ENCODE data around the gene CACNA1D.

The CACNA1D gene

DNA sequence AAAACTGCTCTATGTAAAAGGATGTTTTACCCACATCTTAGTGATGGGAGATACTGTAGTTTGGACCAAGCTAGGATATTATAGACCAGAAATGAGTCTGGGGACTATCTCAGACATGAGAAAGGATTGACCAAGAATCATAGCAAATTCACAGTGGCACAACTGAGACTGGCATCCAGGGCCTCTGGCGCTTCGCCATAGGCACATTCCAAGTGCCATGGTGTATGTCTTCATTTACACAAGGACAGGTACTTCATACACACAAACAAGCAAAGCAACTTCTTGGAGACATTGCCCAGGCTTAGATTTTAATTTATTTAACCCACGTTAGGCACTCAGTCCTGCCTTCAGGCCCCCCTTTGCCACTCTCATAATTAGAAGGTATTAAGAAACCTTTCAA is 28.9 kb downstream of the CACNA1D start:
- Histone ChIP-seq H3K27me3 (ENCODE audit: low read depth, low read length) (peaks cover 11% of the 10 kb centered on the region), H3K9ac (ENCODE audit: low read length) (no peak overlapping the region)
- no peak for TF ChIP-seq EZH2phosphoT487 (IDR thresholded peaks at IDR 0.05; ENCODE audit: low read depth)
- TF ChIP-seq, protein P1, sequence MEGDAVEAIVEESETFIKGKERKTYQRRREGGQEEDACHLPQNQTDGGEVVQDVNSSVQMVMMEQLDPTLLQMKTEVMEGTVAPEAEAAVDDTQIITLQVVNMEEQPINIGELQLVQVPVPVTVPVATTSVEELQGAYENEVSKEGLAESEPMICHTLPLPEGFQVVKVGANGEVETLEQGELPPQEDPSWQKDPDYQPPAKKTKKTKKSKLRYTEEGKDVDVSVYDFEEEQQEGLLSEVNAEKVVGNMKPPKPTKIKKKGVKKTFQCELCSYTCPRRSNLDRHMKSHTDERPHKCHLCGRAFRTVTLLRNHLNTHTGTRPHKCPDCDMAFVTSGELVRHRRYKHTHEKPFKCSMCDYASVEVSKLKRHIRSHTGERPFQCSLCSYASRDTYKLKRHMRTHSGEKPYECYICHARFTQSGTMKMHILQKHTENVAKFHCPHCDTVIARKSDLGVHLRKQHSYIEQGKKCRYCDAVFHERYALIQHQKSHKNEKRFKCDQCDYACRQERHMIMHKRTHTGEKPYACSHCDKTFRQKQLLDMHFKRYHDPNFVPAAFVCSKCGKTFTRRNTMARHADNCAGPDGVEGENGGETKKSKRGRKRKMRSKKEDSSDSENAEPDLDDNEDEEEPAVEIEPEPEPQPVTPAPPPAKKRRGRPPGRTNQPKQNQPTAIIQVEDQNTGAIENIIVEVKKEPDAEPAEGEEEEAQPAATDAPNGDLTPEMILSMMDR (IDR thresholded peaks at IDR 0.05; ENCODE audit: low read depth, low read length), result no peak

DNA sequence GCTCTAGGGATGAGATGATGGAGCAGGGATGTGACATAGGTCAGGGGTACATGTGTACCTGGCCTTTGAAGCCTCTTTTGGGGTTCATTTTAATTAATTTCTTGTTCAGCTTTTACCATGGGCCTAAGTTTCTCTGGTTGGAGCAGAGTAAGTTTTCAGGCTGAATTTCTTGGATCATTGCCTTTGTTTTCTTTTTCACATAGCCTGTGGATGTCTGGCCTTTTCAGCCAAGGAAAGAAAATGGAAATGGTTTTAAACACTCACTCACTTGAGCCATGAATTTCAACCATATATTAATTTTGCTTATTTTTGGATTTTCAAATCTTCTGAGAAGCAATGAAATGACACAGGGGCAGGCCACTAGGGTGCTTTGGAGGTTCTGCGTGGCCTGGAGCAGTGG is 30.2 kb downstream of the CACNA1D start:
- no peak overlapping the region for H3K4me2 ChIP-seq (ENCODE audit: low read length)
- no peaks in the 10 kb centered on the region for H3K36me3 ChIP-seq (replicated peaks; ENCODE audit: low read depth, low read length)
- TF ChIP-seq, protein P1 (IDR thresholded peaks at IDR 0.05; ENCODE audit: low read depth, low read length), result no peak
- TF ChIP-seq EZH2phosphoT487 (IDR thresholded peaks at IDR 0.05; ENCODE audit: low read depth), result no peak
- no peak overlapping the region for H3K4me3 ChIP-seq (ENCODE audit: low read length)
- H3K9me3 ChIP-seq (ENCODE audit: insufficient read depth, low read length), result no peaks in the 10 kb centered on the region
- H3K27ac ChIP-seq (ENCODE audit: low read length), result no peak overlapping the region
- no peaks in the 10 kb centered on the region for H3K4me1 ChIP-seq (ENCODE audit: low read length)
- peaks cover 18% of the 10 kb centered on the region for H3K27me3 ChIP-seq (ENCODE audit: low read depth, low read length)
- H2AFZ ChIP-seq (ENCODE audit: low read depth, low read length), result no peak overlapping the region
- no peak overlapping the region for H3K9ac ChIP-seq (ENCODE audit: low read length)
- H3K79me2 ChIP-seq (ENCODE audit: low read length), result no peaks in the 10 kb centered on the region
- no peaks in the 10 kb centered on the region for H4K20me1 ChIP-seq (ENCODE audit: insufficient read depth, low read length)

More for the DNA sequence above, 28.9 kb downstream of the CACNA1D start:
- Histone ChIP-seq H3K4me1 (ENCODE audit: low read length) (no peaks in the 10 kb centered on the region), H2AFZ (ENCODE audit: low read depth, low read length) (no peak overlapping the region), H4K20me1 (ENCODE audit: insufficient read depth, low read length) (no peaks in the 10 kb centered on the region), H3K4me3 (ENCODE audit: low read length) (no peak overlapping the region), H3K27ac (ENCODE audit: low read length) (no peak overlapping the region), H3K4me2 (ENCODE audit: low read length) (no peak overlapping the region), H3K79me2 (ENCODE audit: low read length) (no peaks in the 10 kb centered on the region), H3K36me3 (replicated peaks; ENCODE audit: low read depth, low read length) (no peaks in the 10 kb centered on the region), H3K9me3 (ENCODE audit: insufficient read depth, low read length) (no peaks in the 10 kb centered on the region)

DNA sequence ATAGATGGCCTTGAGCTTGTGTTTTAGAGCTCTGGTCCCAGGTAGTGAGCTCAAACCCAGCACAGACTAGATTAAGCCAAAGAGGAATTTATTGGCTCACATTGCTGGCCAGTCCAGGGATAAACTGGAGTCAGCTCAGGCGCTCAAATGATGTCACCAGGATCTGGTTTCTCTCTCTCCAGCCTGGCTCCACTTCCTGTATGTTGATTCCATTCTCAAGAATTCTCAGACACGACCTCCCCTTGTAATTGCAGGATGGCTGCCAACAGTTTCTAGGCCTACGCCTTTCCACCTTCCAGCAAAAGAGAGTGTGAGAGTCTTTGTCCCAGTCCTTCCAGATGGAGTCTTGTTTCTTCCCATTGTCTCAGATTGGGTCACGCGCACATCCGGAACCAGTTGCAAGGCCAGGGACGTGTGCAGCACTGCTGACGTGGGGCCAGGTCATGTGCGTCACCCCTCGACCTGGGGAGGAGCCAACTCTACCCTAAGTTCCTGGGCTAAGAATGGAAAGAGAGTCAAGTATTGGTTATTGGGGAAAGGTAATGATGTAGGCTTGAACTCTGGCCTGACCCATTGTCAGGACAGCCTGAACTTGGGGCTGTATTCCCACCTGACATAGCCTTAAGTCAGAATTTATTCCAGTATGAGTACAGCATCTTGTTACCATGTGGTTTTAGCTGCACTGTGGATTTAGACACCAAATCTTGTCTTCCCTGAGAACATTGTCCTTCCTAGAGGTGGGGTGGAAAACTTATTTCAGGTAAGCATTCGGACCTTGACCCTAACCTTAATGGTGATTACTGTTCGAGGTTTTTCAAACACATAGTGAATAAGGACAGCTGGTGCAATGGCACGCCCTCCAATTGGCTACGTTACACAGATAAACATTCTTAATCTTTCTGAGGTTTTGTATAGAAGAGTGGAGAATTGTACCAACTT is 31.6 kb downstream of the CACNA1D start:
- no peaks in the 10 kb centered on the region for H3K79me2 ChIP-seq (ENCODE audit: low read length)
- no peak overlapping the region for H3K27ac ChIP-seq (ENCODE audit: low read length)
- no peak overlapping the region for H2AFZ ChIP-seq (ENCODE audit: low read depth, low read length)
- H3K4me1 ChIP-seq (ENCODE audit: low read length), result no peaks in the 10 kb centered on the region
- H3K9me3 ChIP-seq (ENCODE audit: insufficient read depth, low read length), result no peaks in the 10 kb centered on the region
- H3K36me3 ChIP-seq (replicated peaks; ENCODE audit: low read depth, low read length), result no peaks in the 10 kb centered on the region
- TF ChIP-seq EZH2phosphoT487 (IDR thresholded peaks at IDR 0.05; ENCODE audit: low read depth), result no peak
- TF ChIP-seq, protein P1 (IDR thresholded peaks at IDR 0.05; ENCODE audit: low read depth, low read length), result no peak
- no peak overlapping the region for H3K4me3 ChIP-seq (ENCODE audit: low read length)
- H3K9ac ChIP-seq (ENCODE audit: low read length), result no peak overlapping the region
- no peaks in the 10 kb centered on the region for H4K20me1 ChIP-seq (ENCODE audit: insufficient read depth, low read length)
- H3K4me2 ChIP-seq (ENCODE audit: low read length), result no peak overlapping the region
- peaks cover 27% of the 10 kb centered on the region for H3K27me3 ChIP-seq (ENCODE audit: low read depth, low read length)

DNA sequence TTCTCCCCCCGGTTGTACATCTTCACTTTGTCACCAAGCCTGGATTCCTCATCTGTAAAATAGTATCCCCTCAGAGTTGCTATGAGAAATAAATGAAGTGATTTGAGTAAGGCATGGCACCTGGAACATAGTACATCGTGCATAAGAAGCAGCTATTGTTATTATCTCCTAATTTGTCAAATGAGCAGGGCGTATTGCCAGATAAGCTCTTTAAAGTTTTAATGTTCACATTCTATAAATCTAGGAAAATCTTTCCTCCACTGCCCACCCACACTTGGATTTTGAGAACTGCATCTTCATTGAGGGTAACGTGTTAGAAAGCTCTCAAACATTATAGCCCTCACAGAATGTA is 32.3 kb downstream of the CACNA1D start:
- Histone ChIP-seq H3K27ac (ENCODE audit: low read length) (no peak overlapping the region), H3K9me3 (ENCODE audit: insufficient read depth, low read length) (no peaks in the 10 kb centered on the region), H3K4me3 (ENCODE audit: low read length) (no peak overlapping the region), H3K36me3 (replicated peaks; ENCODE audit: low read depth, low read length) (no peaks in the 10 kb centered on the region), H3K79me2 (ENCODE audit: low read length) (no peaks in the 10 kb centered on the region), H2AFZ (ENCODE audit: low read depth, low read length) (no peak overlapping the region), H3K27me3 (ENCODE audit: low read depth, low read length) (peaks cover 33% of the 10 kb centered on the region), H3K9ac (ENCODE audit: low read length) (no peak overlapping the region), H3K4me1 (ENCODE audit: low read length) (no peaks in the 10 kb centered on the region), H3K4me2 (ENCODE audit: low read length) (no peak overlapping the region), H4K20me1 (ENCODE audit: insufficient read depth, low read length) (no peaks in the 10 kb centered on the region)
- TF ChIP-seq EZH2phosphoT487 (IDR thresholded peaks at IDR 0.05; ENCODE audit: low read depth), result no peak
- TF ChIP-seq, protein P1 (IDR thresholded peaks at IDR 0.05; ENCODE audit: low read depth, low read length), result no peak

Data from OCI-LY3 (cell line).